HCT116 (cell line): ENCODE measurements around the gene BORCS8. TPM values are rescaled to one million over a fixed set of nuclear protein-coding genes. Genes with fewer than 3 reads are reported as not detected.

ENCODE experiments used
- ATAC-seq: fragments of 200-7000 bp; cut with Tn5 transposase; 2 replicates; pipeline ENCODE4 v1.9.1; 2020; ENCODE audit warnings: mild to moderate bottlenecking, moderate library complexity
- BruUV-seq: library from RNA; stranded (reverse); fragments of 400-500 nt; replicated peaks from 2 replicates; lab custom pipeline; 2021; lab: Mats Ljungman, UMichigan
- CTCF ChIA-PET: fragments of 300-600 bp; sonication (Branson Sonifier 250); formaldehyde crosslinking; loops from one replicate; lab custom pipeline; 2021; ENCODE audit warnings: antibody characterized with exemption; lab: Charles Lee
- POLR2A ChIA-PET: fragments of 300-600, 350-600 bp; sonication (Branson Sonifier 250); formaldehyde crosslinking; loops from one replicate; lab custom pipeline; 2021; ENCODE audit warnings: antibody characterized with exemption; lab: Charles Lee
- RAD21 ChIA-PET, 2 experiments: fragments of 300-600 bp; sonication (Branson Sonifier 250); formaldehyde crosslinking; loops; one replicate each; lab custom pipeline; 2023; ENCODE audit warnings: low total read pairs in 2 of 2; ENCODE audit not compliant: uncharacterized antibody in 2 of 2, unreplicated experiment in 2 of 2, low non-redundant PET in 1 of 2; lab: Charles Lee
- DNase-seq: peaks from one replicate; pipeline ENCODE4 v3.0.0-alpha.2; 2010; ENCODE audit warnings: low read depth, low spot score
- H2AFZ ChIP-seq: fragments of 200-600 bp; shearing (Covaris generic), sonication (generic); 2 replicates; pipeline ENCODE4 v1.6.1; 2017; ENCODE audit warnings: low read depth, mixed run types, mixed read lengths, antibody characterized with exemption, low read length; ENCODE audit not compliant: poor library complexity, severe bottlenecking
- H3K27ac ChIP-seq: 2 replicates; pipeline ENCODE4 v1.5.1; 2012; ENCODE audit warnings: low read depth, low read length
- H3K27me3 ChIP-seq: fragments of 200-600 bp; sonication (generic); 2 replicates; pipeline ENCODE4 v1.6.1; 2016; ENCODE audit warnings: mixed run types, low read length, mixed read lengths; ENCODE audit not compliant: insufficient read depth
- H3K36me3 ChIP-seq, 2 experiments: fragments of 200-500 bp in 1 of 2; fragments of 200-600 bp in 1 of 2; sonication (Bioruptor generic) in 1 of 2; sonication (generic) in 1 of 2; 2 replicates each; pipeline versions ENCODE4 v1.5.1 to v1.6.1; 2014 to 2016; ENCODE audit warnings: low read length in 2 of 2, inconsistent platforms in 1 of 2, mixed read lengths in 1 of 2, mixed run types in 1 of 2; ENCODE audit not compliant: insufficient read depth in 2 of 2, control insufficient read depth in 1 of 2
- H3K4me1 ChIP-seq, 2 experiments: fragments of 200-600 bp in 1 of 2; sonication (generic) in 1 of 2; 2 replicates each; pipeline versions ENCODE4 v1.5.1 to v1.6.1; 2012 to 2017; ENCODE audit warnings: low read length in 2 of 2, inconsistent platforms in 1 of 2, mild to moderate bottlenecking in 1 of 2, mixed read lengths in 1 of 2, mixed run types in 1 of 2, moderate library complexity in 1 of 2; ENCODE audit not compliant: insufficient read depth in 2 of 2, control insufficient read depth in 1 of 2
- H3K4me2 ChIP-seq: fragments of 200-600 bp; sonication (generic); 2 replicates; pipeline ENCODE4 v1.6.1; 2017; ENCODE audit warnings: mixed run types, low read length, mixed read lengths
- H3K4me3 ChIP-seq, 2 experiments: fragments of 200-600 bp in 1 of 2; sonication (generic) in 1 of 2; replicated peaks in 1 of 2; 2 replicates each; pipeline ENCODE4 v1.5.1; 2011 to 2016; ENCODE audit warnings: low read length in 2 of 2, control low read depth in 1 of 2, low read depth in 1 of 2, mild to moderate bottlenecking in 1 of 2, mixed read lengths in 1 of 2, mixed run types in 1 of 2
- H3K79me2 ChIP-seq: fragments of 200-600 bp; sonication (generic); 2 replicates; pipeline ENCODE4 v1.6.1; 2017; ENCODE audit warnings: mild to moderate bottlenecking, mixed run types, low read length, moderate library complexity, mixed read lengths; ENCODE audit not compliant: insufficient read depth
- H3K9ac ChIP-seq: fragments of 200-600 bp; sonication (generic); 2 replicates; pipeline ENCODE4 v1.6.1; 2016; ENCODE audit warnings: low read length, mixed read lengths
- H3K9me2 ChIP-seq: fragments of 200-600 bp; sonication (generic), shearing (Covaris generic); 2 replicates; pipeline ENCODE4 v1.6.1; 2017; ENCODE audit warnings: mixed run types, mild to moderate bottlenecking, moderate library complexity; ENCODE audit not compliant: insufficient read depth
- H3K9me3 ChIP-seq, 2 experiments: fragments of 200-500 bp in 1 of 2; fragments of 200-600 bp in 1 of 2; sonication (Bioruptor generic) in 1 of 2; sonication (generic) in 1 of 2; 2 replicates each; pipeline ENCODE4 v1.6.1; 2014 to 2017; ENCODE audit warnings: low read length in 2 of 2, mixed read lengths in 2 of 2, inconsistent platforms in 1 of 2, low read depth in 1 of 2, mild to moderate bottlenecking in 1 of 2, mixed run types in 1 of 2, moderate library complexity in 1 of 2; ENCODE audit not compliant: control insufficient read depth in 1 of 2, insufficient read depth in 1 of 2
- H4K20me1 ChIP-seq: fragments of 200-600 bp; sonication (generic), shearing (Covaris generic); 2 replicates; pipeline ENCODE4 v1.6.1; 2017; ENCODE audit warnings: mixed run types, mild to moderate bottlenecking, moderate library complexity; ENCODE audit not compliant: insufficient read depth
- CBX3 ChIP-seq: IDR thresholded peaks from 2 replicates; pipeline ENCODE4 v1.6.1; 2012; ENCODE audit warnings: low read depth
- EGR1 ChIP-seq: IDR thresholded peaks from 2 replicates; pipeline ENCODE4 v1.6.1; 2012; ENCODE audit warnings: low read depth
- EZH2phosphoT487 ChIP-seq: fragments of 200-600 bp; IDR thresholded peaks from 2 replicates; pipeline ENCODE4 v1.6.1; 2018; ENCODE audit warnings: antibody characterized with exemption, borderline replicate concordance
- FOSL1 ChIP-seq: IDR thresholded peaks from 2 replicates; pipeline ENCODE4 v1.6.1; 2012; ENCODE audit warnings: low read depth
- JUND ChIP-seq: IDR thresholded peaks from 2 replicates; pipeline ENCODE4 v1.6.1; 2012
- POLR2A ChIP-seq: IDR thresholded peaks from 2 replicates; pipeline ENCODE4 v1.7.0; 2011; ENCODE audit warnings: borderline replicate concordance; ENCODE audit not compliant: insufficient read depth, insufficient read length; ENCODE audit errors: extremely low read depth
- POLR2AphosphoS5 ChIP-seq: IDR thresholded peaks from 2 replicates; pipeline ENCODE4 v1.6.1; 2011; ENCODE audit warnings: mild to moderate bottlenecking, low read depth, low read length, moderate library complexity
- RAD21 ChIP-seq: IDR thresholded peaks from 2 replicates; pipeline ENCODE4 v1.6.1; 2012; ENCODE audit warnings: low read depth, mild to moderate bottlenecking
- SIN3A ChIP-seq: IDR thresholded peaks from 2 replicates; pipeline ENCODE4 v1.6.1; 2012; ENCODE audit warnings: low read depth
- SP1 ChIP-seq: IDR thresholded peaks from 2 replicates; pipeline ENCODE4 v1.6.1; 2012; ENCODE audit warnings: low read depth
- SRF ChIP-seq: IDR thresholded peaks from 2 replicates; pipeline ENCODE4 v1.6.1; 2012; ENCODE audit warnings: low read depth
- TCF7L2 ChIP-seq: IDR thresholded peaks from 2 replicates; pipeline ENCODE4 v1.7.0; 2011; ENCODE audit warnings: borderline replicate concordance, inconsistent platforms; ENCODE audit not compliant: insufficient read depth, insufficient read length; ENCODE audit errors: extremely low read depth
- YY1 ChIP-seq: IDR thresholded peaks from 2 replicates; pipeline ENCODE4 v1.6.1; 2011; ENCODE audit warnings: low read length, low read depth, moderate library complexity, mild to moderate bottlenecking; ENCODE audit not compliant: insufficient replicate concordance; ENCODE audit errors: extremely low read depth
- ZFX ChIP-seq: fragments of 450-650 bp; IDR thresholded peaks from 2 replicates; pipeline ENCODE4 v1.6.1; 2017
- ZNF274 ChIP-seq: fragments of 200-500 bp; sonication (Bioruptor generic); IDR thresholded peaks from 2 replicates; pipeline ENCODE4 v1.6.1; 2014; ENCODE audit warnings: mild to moderate bottlenecking, low read depth, low read length, inconsistent platforms
- intact Hi-C: fragments of 100-400 bp; cut with micrococcal nuclease; formaldehyde crosslinking; loops from 2 replicates; pipeline ENCODE4 v1.10.0; 2022
- total RNA-seq: library from RNA; stranded (reverse); gene quantifications from one replicate; pipeline ENCODE4 v1.2.1, GENCODE V29; 2021; ENCODE audit not compliant: unreplicated experiment
- TF ChIP-seq, protein P1 (sequence below), 3 experiments: fragments of 200-600 bp in 1 of 3; sonication (generic) in 1 of 3; IDR thresholded peaks in 2 of 3; conservative IDR thresholded peaks in 1 of 3; 2 replicates each; pipeline ENCODE4 v1.5.1; 2012 to 2017; ENCODE audit warnings: low read depth in 2 of 3, low read length in 2 of 3, antibody characterized with exemption in 1 of 3, borderline replicate concordance in 1 of 3, control low read depth in 1 of 3, mild to moderate bottlenecking in 1 of 3, mixed read lengths in 1 of 3, mixed run types in 1 of 3, moderate library complexity in 1 of 3; ENCODE audit not compliant: insufficient read depth in 1 of 3
- TF ChIP-seq, protein P2 (sequence below): IDR thresholded peaks from 2 replicates; pipeline ENCODE4 v1.6.1; 2012; ENCODE audit warnings: low read depth
- TF ChIP-seq, protein P3 (sequence below): IDR thresholded peaks from 2 replicates; pipeline ENCODE4 v1.6.1; 2012
- TF ChIP-seq, protein P4 (sequence below): IDR thresholded peaks from 2 replicates; pipeline ENCODE4 v1.6.1; 2012

BORCS8 gene
- total RNA-seq, 1 experiment from 2014 or later, result 17.1 TPM

DNA sequence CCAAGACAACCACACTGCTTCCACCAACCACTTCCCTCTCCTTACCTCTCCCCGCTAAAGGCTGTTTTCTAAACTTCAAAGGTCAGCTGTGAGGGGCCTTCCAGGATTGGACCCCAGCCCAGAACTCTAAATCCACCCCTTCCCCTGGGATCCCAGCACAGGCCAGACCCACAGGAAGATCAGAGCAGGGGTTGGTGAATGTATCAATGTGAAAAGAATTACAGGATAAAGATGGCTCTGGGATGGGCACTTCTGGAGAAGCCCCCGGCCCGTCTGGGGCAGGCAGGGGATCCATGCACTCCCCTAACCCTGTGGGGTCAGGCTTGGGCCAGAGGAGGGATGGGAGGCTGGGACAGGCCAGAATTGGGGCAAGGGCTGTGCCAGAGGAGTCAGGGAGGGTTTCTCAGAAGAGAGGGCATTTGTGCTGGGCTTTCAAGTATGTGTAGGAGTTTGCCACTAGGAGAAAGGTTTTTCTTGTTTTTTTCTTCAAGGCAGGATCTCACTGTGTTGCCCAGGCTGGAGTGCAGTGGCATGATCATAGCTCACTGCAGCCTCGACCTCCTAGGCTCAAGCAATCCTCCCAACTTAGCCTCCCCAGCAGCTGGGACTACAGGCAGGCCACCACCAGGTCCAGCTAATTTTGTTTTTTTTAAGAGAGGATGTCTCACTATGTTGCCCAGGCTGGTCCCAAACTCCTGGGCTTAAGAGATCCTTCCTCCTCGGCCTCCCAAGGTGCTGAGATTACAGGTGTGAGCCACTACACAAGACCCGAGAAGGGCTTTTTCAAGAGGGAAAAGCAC is 20.9 kb downstream of the BORCS8 start (continued):
- no peak for TF ChIP-seq POLR2AphosphoS5
- TF ChIP-seq POLR2A, result no peak
- TF ChIP-seq SP1, result no peak
- TF ChIP-seq, protein P1, sequence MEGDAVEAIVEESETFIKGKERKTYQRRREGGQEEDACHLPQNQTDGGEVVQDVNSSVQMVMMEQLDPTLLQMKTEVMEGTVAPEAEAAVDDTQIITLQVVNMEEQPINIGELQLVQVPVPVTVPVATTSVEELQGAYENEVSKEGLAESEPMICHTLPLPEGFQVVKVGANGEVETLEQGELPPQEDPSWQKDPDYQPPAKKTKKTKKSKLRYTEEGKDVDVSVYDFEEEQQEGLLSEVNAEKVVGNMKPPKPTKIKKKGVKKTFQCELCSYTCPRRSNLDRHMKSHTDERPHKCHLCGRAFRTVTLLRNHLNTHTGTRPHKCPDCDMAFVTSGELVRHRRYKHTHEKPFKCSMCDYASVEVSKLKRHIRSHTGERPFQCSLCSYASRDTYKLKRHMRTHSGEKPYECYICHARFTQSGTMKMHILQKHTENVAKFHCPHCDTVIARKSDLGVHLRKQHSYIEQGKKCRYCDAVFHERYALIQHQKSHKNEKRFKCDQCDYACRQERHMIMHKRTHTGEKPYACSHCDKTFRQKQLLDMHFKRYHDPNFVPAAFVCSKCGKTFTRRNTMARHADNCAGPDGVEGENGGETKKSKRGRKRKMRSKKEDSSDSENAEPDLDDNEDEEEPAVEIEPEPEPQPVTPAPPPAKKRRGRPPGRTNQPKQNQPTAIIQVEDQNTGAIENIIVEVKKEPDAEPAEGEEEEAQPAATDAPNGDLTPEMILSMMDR (IDR thresholded peaks at IDR 0.05 in 2 of 3, conservative IDR thresholded peaks at IDR 0.05 in 1 of 3; ENCODE audit: borderline replicate concordance in 1 of 3, insufficient read depth in 1 of 3, low read depth in 2 of 3, low read length in 2 of 3), result no peak
- TF ChIP-seq ZNF274, result no peak
- no peak for TF ChIP-seq TCF7L2
- no peak for TF ChIP-seq SIN3A

DNA sequence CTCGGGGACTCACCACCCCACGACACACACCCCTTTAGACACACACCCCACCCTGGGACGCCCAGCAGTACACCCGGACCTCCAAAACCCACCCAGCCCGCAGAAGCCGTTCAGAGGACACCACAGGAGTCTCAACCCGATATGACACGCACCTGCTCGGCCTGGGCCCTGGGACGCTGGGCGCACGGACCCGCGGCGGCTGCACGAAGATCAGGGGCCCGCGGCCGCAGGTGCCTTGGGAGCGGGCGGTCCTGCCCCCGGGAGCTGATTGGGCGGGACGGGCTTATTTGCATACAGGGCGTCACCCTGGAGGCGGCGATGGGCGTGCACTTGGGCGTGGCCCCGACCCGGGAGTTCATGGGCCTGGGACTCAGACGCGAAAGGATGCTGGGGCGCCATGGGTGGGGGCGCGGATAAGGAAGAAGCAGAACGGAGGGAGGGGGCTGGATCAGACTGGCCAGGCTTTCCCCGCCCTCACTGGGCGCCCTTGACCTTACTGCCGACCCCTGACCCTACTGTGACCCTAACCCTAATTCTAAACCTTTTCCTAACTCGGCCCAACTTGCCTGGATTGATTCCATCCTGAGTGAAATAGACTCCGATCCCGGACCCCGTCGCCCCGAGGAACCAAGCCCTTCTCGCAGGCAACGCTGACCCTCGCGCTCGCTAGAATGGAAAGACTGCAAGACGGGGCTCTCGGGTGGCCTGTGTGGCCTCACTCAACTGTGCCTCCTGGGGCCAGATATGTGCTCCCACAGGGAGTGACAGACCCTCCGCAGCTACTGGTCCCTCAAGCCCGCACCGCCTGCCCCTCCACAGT is 21.7 kb downstream of the BORCS8 start, which contains the start of gene MEF2B:
MEF2B (minus strand) TSS at position 211 of the 820 bp plus-strand sequence. CDS start 19,528 bp downstream, outside the sequence.
- H4K20me1 ChIP-seq, result no peaks in the 10 kb centered on the region
- H3K27me3 ChIP-seq, result no peaks in the 10 kb centered on the region
- ChIA-PET CTCF (no interaction called here), POLR2A (no interaction called here), RAD21 (no interaction called here)
- intact Hi-C loops, result no loop called here
- no peaks in the 10 kb centered on the region for H3K36me3 ChIP-seq
- H2AFZ ChIP-seq, result no peak within 1 kb of the TSS
- peaks cover 9 to 10% of the 10 kb centered on the region in 2 experiments; a peak in 3 of 4 replicates for H3K4me1 ChIP-seq
- no peak for DNase-seq
- no peaks in the 10 kb centered on the region for H3K79me2 ChIP-seq
- peak; percentile 58 for ATAC-seq
- BruUV-seq, result no TSS peak
- H3K9me3 ChIP-seq, result no peaks in the 10 kb centered on the region
- H3K9me2 ChIP-seq, result no peaks in the 10 kb centered on the region
- H3K9ac ChIP-seq, result no peak within 1 kb of the TSS
- no peak within 1 kb of the TSS for H3K4me3 ChIP-seq
- H3K4me2 ChIP-seq, result no peak within 1 kb of the TSS
- no peak within 1 kb of the TSS for H3K27ac ChIP-seq
- no peak for TF ChIP-seq RAD21
- TF ChIP-seq, protein P2, sequence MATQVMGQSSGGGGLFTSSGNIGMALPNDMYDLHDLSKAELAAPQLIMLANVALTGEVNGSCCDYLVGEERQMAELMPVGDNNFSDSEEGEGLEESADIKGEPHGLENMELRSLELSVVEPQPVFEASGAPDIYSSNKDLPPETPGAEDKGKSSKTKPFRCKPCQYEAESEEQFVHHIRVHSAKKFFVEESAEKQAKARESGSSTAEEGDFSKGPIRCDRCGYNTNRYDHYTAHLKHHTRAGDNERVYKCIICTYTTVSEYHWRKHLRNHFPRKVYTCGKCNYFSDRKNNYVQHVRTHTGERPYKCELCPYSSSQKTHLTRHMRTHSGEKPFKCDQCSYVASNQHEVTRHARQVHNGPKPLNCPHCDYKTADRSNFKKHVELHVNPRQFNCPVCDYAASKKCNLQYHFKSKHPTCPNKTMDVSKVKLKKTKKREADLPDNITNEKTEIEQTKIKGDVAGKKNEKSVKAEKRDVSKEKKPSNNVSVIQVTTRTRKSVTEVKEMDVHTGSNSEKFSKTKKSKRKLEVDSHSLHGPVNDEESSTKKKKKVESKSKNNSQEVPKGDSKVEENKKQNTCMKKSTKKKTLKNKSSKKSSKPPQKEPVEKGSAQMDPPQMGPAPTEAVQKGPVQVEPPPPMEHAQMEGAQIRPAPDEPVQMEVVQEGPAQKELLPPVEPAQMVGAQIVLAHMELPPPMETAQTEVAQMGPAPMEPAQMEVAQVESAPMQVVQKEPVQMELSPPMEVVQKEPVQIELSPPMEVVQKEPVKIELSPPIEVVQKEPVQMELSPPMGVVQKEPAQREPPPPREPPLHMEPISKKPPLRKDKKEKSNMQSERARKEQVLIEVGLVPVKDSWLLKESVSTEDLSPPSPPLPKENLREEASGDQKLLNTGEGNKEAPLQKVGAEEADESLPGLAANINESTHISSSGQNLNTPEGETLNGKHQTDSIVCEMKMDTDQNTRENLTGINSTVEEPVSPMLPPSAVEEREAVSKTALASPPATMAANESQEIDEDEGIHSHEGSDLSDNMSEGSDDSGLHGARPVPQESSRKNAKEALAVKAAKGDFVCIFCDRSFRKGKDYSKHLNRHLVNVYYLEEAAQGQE, result no peak
- no peak for TF ChIP-seq SRF
- no peak for TF ChIP-seq SP1
- TF ChIP-seq, protein P3, sequence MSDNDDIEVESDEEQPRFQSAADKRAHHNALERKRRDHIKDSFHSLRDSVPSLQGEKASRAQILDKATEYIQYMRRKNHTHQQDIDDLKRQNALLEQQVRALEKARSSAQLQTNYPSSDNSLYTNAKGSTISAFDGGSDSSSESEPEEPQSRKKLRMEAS, result no peak
- TF ChIP-seq CBX3, result no peak
- no peak for TF ChIP-seq ZFX
- TF ChIP-seq, protein P4, sequence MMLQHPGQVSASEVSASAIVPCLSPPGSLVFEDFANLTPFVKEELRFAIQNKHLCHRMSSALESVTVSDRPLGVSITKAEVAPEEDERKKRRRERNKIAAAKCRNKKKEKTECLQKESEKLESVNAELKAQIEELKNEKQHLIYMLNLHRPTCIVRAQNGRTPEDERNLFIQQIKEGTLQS, result no peak
- no peak for TF ChIP-seq YY1
- TF ChIP-seq EZH2phosphoT487, result no peak
- no peak for TF ChIP-seq EGR1
- TF ChIP-seq JUND, result no peak
- TF ChIP-seq FOSL1, result no peak
